Stimulated activated CD8-positive, alpha-beta memory T cell treated with anti-CD3 and anti-CD28 coated beads, Interleukin-2, amount 100 ng/mL, for 48 hours (primary cell): ENCODE data around the gene GCN1.
A peak's percentile ranks its signal among the peaks of the same experiment; 100 is the strongest.

Experiments
- DNase-seq, 2 donors: peaks; one replicate each; pipeline ENCODE4 v3.0.0-alpha.2; 2020; ENCODE audit warnings: low read depth in 2 of 2

The GCN1 gene

DNA sequence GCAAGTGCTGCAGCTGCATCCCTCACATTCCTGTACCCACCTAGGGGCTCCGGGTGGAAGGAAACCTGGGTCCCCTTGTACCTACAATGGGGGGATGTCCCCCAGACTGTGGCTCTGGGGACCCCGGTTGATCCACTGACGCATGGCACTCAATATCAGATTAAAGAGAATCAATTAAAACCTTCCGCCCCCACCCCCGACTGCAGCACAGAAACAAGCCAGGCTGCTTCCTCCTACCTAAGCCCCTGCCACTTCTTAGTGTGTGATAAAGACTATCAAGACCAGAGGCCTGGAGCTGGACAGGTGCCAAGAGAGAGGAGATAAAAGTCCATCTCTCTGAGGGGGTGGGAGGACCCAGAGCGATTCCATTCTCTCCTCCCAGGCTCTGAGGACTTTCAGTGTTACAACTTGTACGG, 34.6 kb upstream of the GCN1 start:
- no peak for DNase-seq

DNA sequence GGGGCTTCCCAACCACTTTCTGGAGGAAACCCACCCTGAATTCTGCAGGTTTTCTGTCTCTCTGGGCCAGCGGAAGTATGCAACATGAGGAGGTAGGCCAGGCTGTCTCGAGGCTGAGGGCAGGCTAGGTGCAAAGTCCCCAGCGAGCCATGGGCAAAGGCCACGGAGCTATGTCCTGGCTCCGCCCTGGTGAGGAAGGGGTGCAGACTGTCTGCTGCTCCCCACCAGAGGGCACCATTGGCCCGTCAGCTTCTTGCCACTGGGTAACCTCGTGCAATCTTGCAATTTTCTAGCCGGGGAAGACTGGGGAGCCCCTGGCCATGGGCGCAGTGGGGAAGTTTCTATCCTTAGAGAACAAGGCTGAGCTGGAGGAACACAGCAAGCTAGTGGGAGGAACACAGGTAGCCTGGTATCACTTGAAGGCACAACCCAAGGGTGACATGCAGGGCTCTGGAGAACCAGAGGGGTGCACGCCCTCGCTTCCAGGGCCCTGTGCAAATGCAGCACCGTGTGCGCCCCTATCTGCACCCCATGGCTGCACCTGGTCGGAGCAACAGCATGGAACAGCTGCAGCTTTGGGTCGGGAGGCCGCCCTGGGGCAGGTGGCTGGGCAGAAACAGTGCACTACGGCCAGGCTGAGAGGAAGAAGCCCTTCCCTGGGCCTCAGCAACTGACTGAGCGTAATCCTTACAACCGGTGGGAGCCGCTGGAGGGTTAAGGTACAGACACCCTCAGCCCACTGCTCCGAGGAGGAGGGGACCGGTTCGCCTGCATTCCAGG, 34.0 kb upstream of the GCN1 start:
- DNase-seq: peak; percentile 84

DNA sequence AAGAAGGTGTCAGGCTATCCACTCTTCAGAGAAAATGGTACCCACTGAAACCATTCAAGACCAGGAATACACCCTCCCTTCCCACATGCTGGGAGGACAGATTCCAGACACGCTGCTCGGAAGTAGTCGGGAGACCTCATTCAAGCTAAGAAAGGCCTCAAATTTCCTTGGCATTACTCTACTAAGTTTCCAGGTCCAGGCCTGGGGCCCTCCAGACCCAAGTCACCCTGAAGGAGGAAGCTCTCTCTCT, 33.5 kb upstream of the GCN1 start:
- DNase-seq: no peak

DNA sequence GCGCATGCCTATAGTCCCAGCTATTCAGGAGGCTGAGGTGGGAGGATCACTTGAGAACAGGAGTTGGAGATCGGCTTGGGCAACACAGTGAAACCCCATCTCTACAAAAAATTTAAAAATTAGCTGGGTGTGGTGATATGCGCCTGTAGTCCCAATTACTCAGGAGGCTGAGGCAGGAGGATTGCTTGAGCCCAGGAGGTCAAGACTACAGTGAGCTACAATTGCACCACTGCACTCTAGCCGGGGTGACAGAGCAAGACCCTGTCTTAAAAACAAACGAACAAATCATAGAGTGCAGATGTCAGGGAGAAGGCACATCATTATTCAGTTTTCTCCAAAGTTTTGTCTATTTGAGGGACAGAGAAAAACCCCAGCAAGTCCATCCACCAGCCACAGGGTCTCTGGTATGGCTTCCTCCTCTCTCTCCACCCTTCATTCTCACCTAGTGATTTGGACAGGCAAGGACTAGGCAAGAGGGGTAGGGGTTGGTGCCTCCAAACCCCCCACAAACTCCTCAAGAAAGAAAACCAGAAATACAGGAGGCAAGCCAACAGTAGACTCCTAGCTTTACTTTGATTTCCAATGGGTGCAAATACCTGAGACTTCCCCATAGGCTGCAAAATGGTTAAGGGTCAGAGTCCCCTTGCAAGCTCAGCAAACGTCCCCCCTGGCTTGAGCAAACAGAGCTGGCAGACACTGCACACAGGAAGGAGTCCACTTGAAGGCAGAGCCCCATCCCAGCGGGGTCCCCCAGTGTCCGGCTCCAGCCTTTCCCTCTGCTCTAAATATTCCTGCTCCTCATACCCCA, 32.9 kb upstream of the GCN1 start:
- DNase-seq: no peak

DNA sequence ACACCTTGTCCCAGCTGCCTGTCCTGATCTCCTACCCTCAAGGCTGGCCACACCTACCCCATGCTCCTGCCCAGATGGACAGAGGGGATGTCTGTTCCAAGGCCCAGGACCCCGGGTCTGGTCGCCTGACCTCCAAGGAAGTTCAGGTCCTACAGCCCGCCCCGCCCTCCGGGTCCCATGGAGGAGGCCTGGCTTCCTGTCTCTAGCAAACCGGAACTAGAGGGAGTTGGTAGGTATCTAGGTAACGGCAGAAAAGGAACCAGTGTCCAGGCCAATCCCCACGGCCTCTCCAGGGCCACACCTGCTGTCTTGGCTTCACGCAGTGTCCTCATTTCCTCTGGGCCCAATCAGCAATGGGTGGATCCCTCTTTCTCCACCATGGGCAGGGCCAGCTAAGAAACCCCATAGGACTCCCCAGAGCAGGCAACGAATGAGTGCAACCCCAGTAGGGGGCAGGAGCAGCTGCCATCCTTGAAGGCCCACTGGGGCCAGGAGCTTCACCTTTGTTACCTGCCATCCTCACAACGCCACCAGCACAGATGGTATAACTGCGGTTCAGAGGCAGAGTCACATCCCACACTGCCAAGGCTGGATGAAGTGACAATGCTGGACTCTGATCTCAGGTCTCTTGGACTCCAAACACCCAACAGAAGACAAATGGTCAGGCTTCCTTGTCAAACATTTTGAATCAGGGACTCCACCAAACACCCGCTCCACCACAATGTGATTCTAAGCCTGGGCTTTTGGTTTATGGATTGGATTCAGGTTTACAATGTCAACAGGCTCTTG, 31.5 kb upstream of the GCN1 start:
- no peak for DNase-seq

DNA sequence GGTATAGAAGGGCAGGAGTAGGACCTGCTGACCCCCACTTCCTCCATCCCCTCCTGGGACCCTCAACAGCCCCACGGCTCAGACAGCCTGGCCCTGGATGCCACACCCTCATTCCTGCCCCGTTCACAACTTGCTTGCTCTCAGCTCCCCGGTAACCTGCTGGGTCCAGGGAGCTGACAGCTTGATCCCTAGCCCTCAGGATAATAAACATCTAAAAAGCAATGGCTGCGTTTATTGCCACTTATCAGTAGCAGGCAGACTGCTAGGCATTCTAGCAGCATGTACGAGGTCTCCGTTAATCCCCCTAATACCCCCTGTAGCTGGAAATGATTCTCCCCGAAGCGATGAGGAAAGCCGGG, 30.7 kb upstream of the GCN1 start:
- DNase-seq: no peak

DNA sequence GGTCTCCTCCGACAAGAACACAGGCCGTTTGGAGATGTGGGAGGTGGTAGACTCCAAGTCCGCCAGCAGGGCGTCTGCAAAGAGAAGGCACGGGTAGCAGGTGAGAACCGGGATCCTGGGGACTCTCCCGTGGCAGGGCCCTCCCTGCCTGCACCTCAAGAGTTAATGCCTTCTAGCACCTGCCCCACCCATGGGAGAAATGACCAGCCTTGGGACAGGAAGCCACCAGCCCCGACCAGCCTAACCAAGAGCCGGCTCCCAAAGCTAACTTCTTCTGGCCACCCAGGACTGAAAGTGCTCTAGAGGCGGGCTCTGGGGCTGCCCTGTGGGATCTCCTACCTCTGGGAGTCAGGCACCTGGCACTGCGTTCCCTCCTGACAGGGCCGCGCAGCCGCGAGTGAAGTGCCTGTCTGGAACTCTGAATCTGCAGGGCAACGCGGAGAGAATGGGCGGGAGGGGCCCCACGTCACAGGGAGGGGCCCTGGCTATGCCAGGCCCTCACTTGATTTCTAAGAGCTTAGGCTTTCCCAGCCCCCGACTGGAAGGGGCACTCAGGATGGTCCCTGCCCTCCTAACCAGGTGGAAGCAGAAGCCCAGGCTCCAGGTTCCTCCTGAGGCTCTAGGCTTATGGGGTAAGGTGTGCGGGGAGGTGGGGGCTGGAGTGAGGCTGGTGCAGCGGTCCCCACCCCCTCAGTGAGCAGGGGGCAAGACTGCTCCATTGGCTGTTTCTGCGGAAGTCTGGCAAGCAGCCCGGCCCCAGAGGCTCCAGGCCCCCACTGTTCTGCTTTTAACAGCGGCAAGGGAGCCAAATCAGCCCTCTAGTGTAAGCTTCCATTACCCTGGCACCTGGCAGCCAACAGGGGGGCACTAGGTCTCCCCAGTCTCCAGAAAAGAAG, 30.0 kb upstream of the GCN1 start:
- no peak for DNase-seq

DNA sequence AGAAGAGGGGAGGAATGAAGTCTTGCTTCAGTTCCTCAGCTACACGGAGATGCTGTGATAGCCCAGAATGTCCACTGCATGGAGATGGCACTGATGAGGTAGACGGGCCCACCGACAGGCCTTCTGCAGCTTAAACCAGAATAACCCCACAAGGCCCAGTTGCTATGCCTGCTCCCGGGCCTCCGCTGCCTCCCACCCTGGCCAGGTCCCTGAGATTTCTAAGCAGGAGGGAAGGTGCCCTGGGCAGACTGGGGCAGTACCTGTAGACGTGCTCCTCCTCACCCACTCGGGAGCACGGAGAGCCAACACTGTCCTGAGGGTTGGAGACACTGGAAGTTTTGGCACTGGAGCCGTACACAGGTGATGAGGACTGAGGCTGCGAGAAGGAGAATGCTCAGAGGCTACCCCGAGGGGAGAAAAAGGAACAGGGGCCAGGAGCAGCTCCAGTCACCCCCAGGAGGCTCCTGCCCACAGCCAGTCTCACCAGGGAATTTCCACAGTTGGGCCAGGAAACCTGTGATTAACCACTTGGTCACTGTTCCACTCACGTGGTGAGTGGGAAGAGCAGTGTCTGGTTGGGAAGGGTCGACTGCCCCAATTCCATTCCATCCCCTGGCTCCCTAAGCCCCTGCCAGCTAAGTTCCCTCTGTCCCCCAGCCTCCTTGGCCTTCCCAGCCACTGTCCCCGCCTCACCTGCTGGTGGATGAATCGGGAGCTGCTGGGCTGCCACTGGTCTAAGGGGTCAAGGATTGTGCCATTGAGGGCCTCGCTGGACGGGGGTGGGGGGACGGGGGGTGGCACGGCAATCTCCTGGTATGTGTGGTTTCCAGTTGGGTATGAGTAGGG, 29.2 kb upstream of the GCN1 start:
- DNase-seq: no peak

DNA sequence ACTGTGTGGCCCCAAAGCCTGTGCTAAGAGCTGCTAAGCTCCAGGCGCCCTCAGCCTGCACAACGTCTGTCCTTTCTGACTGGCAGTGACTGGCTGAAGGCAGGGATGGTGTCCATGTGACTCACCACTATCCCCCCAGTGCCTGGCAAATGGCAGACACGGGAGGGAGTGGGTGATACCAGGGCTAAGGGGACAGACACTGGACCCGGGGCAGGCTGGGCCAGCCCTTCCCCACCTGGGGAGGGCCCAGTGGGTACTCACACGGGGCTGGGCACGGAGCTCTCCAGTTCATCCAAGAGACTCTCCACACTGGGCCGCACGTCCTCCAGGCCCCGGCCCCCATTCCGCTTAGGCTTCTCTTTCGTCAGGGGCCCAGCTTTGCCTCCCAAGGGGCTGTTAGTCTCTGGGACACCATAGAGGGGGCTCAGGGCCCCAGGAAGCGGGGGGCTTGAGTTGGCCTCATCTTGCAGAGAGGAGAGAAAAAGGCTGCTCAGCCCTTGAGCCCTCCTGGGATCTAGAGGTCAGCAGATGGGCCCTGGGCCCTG, 27.8 kb upstream of the GCN1 start:
- no peak for DNase-seq

DNA sequence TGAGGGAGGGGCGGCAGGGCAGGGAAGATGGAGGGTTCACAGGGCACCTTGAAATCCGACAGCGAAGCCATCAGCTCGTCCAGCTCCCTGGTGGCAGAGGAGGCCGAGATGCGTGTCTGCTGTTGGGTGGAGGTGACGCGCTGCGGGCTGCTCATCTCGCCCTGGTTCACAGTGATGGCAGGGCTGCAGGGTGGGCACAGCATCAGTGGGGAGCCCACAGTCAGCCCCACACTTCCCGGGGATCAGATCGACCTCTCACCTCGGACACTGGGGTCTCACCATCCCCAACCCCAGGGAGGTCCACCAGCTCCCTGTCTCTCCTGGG, 27.0 kb upstream of the GCN1 start:
- DNase-seq: no peak

DNA sequence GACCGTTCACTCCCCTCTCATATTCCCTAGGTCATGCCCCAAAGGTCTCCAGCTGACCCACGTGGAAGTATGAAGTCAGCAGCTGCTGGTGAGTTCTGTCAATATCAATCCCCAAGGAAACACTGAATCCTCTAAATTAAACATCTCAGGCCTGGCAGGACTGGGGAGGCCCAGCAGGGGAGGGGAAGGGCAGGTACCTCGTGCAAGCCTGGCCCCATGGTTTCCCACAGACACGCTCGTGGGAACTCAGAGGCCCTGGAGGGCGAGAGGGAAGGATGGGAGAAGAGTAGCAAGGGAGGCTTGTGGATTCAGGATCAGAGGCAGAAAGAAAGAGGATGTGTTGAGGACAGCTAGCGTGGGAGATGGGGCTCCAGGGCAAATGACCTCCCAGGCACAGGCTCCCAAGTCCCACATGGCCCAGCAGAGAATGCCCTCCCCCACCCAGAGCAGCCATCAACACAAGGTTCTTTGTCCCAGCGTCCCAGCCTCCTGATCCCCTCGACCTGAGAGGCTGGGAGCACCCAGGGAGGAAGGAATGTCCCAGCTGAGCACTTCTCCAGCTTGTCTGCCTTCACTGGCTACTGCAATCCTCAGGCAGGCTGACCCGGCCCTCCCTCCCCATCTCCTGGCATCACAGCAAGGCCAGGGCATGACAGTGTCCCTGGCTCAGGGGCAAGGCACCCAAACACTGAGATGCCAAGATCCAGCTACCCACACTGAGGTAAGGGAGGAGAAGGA, 26.5 kb upstream of the GCN1 start:
- no peak for DNase-seq

DNA sequence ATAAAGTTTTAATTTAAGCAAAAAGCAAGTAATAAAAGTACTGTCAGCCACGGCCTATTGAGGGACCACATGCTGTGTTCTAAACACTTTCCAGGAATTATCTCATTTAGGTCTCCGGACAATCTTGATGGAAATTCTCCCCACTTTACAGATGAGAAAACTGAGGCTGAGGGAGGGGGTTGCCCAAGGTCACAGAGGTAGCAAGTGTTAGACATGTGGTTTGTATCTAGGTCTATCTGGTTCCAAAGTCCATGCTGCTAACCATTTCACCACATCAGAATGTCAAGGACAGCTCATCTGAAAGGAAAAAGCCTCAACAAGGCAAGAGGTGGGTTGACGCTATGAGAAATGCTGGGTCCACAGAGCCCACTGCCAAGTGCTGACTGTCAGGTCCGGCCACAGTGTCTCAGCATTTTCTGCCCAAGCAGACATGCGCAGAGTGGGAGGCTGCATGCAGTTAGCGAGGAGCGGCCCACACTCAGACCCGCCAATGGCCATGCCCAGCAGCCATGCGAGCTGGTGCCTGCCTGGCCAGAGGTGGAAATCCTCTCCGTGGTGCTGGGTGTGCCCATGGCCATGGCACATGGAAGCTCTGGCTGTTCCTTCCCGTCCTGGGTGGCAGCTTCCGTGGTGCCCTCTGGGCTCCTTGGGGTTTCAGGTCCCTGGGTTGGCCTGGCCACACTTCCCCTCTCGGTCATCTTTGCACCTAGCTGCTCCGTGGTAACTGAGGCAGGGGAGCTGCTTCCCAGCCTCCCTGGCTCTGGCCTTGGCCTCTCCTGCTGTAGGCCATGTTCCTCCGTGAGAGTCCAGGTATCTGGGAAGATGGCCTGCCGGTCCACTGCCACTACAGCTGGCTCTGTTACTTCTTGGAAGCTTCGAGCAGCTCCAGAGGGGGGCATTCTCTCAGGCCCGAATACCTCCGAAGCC, 24.4 kb upstream of the GCN1 start:
- no peak for DNase-seq

DNA sequence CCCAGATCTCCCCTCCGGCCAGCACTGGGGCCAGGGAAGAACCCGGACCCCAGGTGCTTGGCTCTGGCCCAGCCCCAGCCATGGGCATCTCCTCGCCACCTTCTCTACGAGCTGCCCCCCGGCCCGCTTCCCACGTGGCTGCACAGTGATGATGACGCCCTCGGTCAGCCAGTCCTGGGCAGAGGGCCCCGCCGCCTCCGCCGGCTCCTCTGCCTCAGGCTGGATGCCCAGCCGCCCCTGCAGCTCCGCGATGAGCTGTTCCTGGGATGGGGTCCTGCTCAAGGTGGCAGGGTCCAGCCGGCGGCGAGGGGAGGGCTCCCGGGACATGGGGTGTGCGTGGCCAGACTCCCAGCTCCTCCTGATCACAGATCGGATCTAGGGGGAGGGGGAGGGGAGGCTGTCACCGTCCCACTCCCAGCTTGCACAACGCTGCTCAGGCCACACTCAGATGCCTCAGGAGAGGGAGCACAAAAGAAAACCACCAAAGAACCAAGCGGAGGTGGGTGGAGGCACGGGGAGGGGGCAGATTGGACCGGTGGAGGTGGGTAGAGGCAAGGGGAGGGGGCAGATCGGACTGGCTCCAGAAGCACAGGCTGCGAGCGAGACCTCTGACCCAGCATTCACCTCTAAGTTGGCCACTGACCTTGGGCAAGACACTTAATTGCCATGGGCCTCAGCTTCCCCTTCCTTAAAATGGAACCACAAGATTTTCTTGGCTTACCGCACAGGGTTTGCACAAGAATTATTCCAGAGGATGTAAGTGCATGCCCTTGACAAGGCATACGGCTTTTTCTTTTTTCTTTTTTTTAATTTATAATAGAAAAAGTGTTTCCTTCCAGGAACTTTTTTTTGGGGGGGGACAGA, 22.5 kb upstream of the GCN1 start:
- DNase-seq: no peak

DNA sequence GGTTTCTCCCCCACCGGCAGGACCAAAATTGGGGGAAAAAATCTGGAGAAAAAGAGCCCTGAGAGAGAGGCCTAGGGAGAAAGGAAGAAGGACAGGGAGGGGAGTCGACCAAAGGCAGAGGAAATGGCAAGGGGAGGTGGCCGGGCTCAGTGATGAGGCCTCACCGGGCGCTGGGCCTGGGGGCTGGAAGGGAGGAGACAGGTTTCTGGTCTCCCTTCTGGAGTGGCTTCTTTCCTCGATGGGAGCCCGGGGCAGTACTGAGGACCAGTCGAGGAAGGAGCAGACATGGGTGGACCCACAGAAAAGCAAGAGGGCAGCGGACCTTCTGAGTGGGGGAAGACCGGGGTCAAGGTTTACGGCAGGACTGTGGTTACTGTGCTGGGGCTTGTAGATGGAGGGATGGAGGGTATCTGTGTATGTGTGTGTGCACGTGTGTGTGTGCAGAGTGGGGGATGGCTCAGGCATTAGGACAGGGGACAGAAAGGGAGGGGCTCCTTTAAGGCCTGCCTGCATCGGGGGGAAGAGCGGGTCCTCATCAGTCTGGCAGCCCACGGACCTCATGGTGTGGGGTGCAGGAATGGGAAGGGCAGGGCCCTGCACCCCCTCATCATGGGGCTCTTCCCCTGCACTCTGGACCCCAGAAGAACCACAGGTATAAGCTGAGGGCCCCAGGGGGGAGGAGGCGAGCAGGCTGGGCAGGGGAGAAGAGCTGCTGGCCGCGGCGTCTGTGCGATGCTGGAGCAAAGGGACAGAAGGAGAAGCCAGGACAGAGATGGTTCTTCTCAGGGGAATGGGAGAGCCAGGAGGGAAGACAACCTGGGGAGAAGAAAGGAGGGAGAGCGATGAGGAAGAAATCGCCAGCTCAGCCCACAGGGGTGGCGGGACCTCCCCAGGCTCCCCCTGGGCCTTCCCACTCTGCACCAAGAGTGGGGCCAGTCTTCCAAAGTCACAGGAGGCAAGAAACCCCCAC, 21.5 kb upstream of the GCN1 start:
- no peak for DNase-seq

DNA sequence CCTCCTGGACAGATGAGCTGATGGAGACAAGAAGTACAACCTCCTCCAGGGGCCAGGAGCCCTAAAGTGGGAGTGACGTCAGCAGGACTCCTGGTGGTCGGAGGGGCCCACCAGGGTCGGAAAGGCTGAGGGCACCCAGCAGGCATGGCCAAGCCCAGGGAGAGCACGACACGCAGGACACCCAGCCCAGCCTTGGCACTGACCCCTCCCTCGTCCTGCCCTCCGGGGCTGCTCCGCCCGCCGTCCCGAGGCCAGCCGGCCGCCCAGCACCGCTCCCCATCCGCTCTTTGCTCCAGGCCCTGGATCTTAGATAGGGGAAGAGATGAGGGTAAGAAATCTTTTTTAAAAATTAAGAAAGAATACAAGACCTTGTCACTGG, 20.8 kb upstream of the GCN1 start:
- no peak for DNase-seq

DNA sequence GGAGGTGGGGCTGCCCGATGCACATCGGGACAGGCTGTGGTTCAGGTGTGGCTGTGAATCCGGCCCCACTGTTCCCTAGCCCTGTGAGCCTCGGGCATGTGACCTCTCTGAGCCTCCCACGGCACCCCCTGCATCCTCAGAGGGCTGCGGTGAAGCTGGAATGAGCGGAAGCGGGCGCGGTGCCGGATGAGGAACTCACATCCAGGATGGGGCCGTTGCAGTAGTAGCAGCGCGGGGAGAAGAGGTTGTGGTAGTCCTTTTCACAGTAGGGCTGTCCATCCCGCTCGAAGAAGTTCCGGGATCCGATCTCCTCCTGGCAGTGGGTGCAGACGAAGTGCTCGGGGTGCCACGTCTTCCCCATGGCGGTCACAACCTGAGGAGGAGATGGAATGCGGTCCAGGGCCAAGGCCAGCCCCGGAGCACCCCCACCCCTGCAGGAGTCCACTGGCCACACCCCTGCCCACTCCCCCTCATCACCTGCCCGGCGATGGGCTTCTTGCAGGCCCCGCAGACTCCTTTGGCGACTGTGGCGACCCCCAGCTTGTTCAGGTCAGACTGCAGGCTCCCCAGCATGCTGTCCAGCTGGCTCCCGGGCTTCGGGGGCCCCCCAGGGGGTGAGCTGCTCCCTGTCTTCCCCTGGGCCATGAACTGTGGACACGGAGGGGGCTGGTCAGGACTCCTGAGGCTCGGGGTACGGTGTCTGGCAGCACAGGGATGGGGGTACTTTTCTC, 20.3 kb upstream of the GCN1 start:
- DNase-seq: no peak
